Measurements from ENCODE around the gene BEX4.
"Not testable (repeated sequence)": the region's sequence is repeated elsewhere in the genome, so short reads cannot be mapped to it uniquely, and the experiment has no call there.

Gene BEX4

DNA sequence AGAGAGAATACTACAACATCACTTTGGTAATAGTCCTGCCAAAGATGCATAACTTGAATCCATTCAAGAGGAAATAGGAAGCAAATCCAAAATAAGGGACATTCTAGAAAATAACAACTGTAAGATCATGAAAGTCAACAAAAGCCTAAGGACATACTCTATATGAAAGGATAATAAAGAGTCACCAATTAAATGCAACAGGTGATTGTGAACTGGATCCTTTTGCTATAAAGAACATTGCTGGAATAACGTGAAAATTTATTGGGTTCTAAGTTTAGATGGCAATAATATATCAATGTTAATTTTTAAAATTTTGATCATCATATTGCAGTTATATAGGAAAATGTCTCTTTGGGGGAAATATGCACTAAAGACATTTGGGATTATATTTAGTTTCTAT lies 20.0 kb downstream of the BEX4 start:
- TF ChIP-seq, protein P1, sequence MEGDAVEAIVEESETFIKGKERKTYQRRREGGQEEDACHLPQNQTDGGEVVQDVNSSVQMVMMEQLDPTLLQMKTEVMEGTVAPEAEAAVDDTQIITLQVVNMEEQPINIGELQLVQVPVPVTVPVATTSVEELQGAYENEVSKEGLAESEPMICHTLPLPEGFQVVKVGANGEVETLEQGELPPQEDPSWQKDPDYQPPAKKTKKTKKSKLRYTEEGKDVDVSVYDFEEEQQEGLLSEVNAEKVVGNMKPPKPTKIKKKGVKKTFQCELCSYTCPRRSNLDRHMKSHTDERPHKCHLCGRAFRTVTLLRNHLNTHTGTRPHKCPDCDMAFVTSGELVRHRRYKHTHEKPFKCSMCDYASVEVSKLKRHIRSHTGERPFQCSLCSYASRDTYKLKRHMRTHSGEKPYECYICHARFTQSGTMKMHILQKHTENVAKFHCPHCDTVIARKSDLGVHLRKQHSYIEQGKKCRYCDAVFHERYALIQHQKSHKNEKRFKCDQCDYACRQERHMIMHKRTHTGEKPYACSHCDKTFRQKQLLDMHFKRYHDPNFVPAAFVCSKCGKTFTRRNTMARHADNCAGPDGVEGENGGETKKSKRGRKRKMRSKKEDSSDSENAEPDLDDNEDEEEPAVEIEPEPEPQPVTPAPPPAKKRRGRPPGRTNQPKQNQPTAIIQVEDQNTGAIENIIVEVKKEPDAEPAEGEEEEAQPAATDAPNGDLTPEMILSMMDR (IDR thresholded peaks at IDR 0.05; ENCODE audit: low read depth, low read length, missing control alignments) = no peak
- no peak overlapping the region for H3K27ac ChIP-seq
- in situ Hi-C loops (cut with HindIII; ENCODE audit: low pct_ligation_motif_present, low sequenced_read_pairs) = no loop called here

DNA sequence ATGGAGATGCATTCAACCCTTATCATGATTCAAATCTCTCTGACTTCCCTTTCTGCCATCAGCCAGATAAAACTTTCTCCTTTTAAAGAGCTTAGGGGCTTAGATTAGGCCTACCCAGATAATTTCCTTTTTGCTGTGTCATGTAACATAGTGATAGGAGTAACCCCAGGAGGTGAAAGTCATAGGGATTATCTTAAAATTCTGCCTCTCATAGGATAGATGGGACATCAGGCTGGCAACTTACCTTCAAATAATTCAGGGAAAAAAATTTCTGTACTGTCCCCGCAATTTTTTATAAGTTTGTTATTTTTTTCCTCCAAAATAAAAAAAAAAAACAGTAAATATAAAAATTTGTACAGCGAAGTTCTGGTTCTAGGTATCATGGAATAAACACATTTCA lies 20.7 kb downstream of the BEX4 start:
- H3K27ac ChIP-seq; H3K4me3 ChIP-seq (ENCODE audit: low read depth, low read length); H3K36me3 ChIP-seq (replicated peaks); in situ Hi-C loops (cut with HindIII; ENCODE audit: low pct_ligation_motif_present, low sequenced_read_pairs); H3K27me3 ChIP-seq (replicated peaks); DNase-seq: not testable (repeated sequence)

More for the DNA sequence above, 20.0 kb downstream of the BEX4 start:
- H3K4me3 ChIP-seq (ENCODE audit: low read depth, low read length) = no peak overlapping the region
- H3K36me3 ChIP-seq (replicated peaks) = no peaks in the 10 kb centered on the region
- DNase-seq = no peak
- no peaks in the 10 kb centered on the region for H3K27me3 ChIP-seq (replicated peaks)

DNA sequence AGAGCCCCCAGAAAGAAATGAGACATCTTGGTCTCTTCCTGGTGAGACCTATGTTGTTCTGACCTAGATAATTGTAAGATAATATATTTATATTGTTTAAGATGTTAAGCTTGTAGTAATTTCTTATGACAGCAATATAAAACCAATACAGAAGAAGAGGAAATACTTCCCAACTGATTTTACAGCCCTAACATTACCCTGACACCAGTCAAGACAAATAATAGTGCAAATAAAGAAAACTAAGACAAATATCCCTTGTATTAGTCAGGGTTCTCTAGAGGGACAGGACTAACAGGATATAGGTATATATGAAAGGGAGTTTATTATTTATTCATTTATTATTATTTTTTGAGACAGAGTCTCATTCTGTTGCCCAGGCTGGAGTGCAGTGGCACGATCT lies 21.4 kb downstream of the BEX4 start:
- H3K4me3 ChIP-seq (ENCODE audit: low read depth, low read length) = no peak overlapping the region
- no peak overlapping the region for H3K27ac ChIP-seq
- in situ Hi-C loops (cut with HindIII; ENCODE audit: low pct_ligation_motif_present, low sequenced_read_pairs) = no loop called here
- no peaks in the 10 kb centered on the region for H3K36me3 ChIP-seq (replicated peaks)
- no peak for DNase-seq
- no peaks in the 10 kb centered on the region for H3K27me3 ChIP-seq (replicated peaks)
- TF ChIP-seq, protein P1 (IDR thresholded peaks at IDR 0.05; ENCODE audit: low read depth, low read length, missing control alignments) = no peak

DNA sequence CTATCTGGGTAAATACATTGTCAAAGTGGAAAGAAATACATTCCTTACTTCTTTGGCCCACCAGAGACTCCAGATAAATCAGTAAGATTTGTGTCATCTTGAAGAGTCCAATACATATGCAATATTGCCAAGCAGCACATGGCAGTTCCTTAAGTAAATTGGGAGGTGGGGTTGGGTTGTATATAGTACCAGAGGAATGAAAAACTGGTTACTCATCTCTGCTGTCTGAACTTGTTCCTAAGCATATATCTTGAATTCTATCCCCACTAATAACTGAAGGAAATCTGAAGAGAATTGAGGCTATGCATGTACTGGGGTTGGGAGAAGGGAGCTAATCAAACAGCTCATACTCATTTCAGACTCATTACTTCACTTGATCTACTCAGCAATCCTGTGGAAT lies 25.2 kb downstream of the BEX4 start:
- no peak for DNase-seq
- H3K27ac ChIP-seq = no peak overlapping the region
- in situ Hi-C loops (cut with HindIII; ENCODE audit: low pct_ligation_motif_present, low sequenced_read_pairs) = no loop called here
- H3K36me3 ChIP-seq (replicated peaks) = no peaks in the 10 kb centered on the region
- no peaks in the 10 kb centered on the region for H3K27me3 ChIP-seq (replicated peaks)
- TF ChIP-seq, protein P1 (IDR thresholded peaks at IDR 0.05; ENCODE audit: low read depth, low read length, missing control alignments) = no peak
- no peak overlapping the region for H3K4me3 ChIP-seq (ENCODE audit: low read depth, low read length)

DNA sequence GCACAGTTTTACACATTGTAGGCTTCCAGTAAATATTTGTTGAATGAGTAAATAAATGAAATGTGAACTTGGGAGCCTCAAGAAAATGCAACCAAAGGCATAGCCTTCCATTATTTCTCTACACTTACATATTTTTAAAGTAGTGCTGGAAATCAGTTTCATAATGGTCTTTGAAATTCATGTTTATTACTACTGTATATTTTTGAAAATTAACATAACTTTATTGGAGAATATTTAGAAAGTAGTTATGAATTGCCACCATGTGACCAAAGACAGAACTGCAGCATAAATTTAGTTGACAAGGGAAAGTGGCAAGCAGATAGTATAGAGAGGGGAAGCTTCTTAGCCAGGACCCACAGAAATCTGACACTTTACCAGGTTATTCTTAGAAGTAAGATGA lies 33.6 kb downstream of the BEX4 start:
- H3K4me3 ChIP-seq (ENCODE audit: low read depth, low read length) = no peak overlapping the region
- no peaks in the 10 kb centered on the region for H3K27me3 ChIP-seq (replicated peaks)
- in situ Hi-C loops (cut with HindIII; ENCODE audit: low pct_ligation_motif_present, low sequenced_read_pairs) = no loop called here
- no peaks in the 10 kb centered on the region for H3K36me3 ChIP-seq (replicated peaks)
- TF ChIP-seq, protein P1 (IDR thresholded peaks at IDR 0.05; ENCODE audit: low read depth, low read length, missing control alignments) = peak; percentile 40
- no peak overlapping the region for H3K27ac ChIP-seq
- DNase-seq = no peak

DNA sequence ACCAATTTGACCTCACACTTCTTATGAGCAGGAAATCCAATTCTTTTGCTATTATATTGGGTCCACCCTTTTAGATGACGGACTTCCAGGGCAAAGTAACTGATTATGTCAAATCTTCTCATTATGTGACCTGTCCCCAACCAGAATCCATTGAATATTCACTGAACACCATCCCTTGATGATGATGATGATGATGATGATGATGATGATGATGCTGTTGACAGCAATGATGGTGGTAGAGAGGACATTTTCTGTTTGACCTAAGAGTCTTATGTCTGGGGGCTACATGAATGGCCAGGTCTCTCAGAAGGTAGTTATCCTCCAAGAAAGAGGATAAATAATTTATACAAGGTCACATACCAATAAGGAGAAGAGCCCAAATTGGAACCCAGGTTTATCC lies 34.9 kb downstream of the BEX4 start:
- no peaks in the 10 kb centered on the region for H3K27me3 ChIP-seq (replicated peaks)
- in situ Hi-C loops (cut with HindIII; ENCODE audit: low pct_ligation_motif_present, low sequenced_read_pairs) = no loop called here
- TF ChIP-seq, protein P1 (IDR thresholded peaks at IDR 0.05; ENCODE audit: low read depth, low read length, missing control alignments) = no peak
- DNase-seq = no peak
- no peak overlapping the region for H3K4me3 ChIP-seq (ENCODE audit: low read depth, low read length)
- no peaks in the 10 kb centered on the region for H3K36me3 ChIP-seq (replicated peaks)
- H3K27ac ChIP-seq = no peak overlapping the region

Measured in brain microvascular endothelial cell (primary cell).